Pancreas (tissue), 10 donors: ENCODE measurements around the gene MYO1C. TPM values are rescaled to one million over a fixed set of nuclear protein-coding genes. Genes with fewer than 3 reads are reported as not detected.

Source experiments
- ATAC-seq, 4 donors: fragments of 200-7000 bp; cut with Tn5 transposase; one replicate each; pipeline versions ENCODE4 v1.8.0 to v1.9.1; 2020; ENCODE audit warnings: mild to moderate bottlenecking in 4 of 4, moderate library complexity in 4 of 4
- DNase-seq, 6 donors: peaks; one replicate each; pipeline ENCODE4 v3.0.0-alpha.2; 2020
- FAIRE-seq: peaks from 2 replicates; lab custom pipeline; 2012; peaks lifted over from hg19 to GRCh38; lab: Jason Lieb, UNC
- H3K27ac ChIP-seq, 4 donors: fragments of 200-600 bp; sonication (generic); 1 replicate in 3 of 4; 2 replicates in 1 of 4; pipeline versions ENCODE4 v1.5.0 to v1.8.0; 2020
- H3K27me3 ChIP-seq, 4 donors: fragments of 200-600 bp; one replicate each; pipeline ENCODE4 v1.8.0; 2021
- H3K36me3 ChIP-seq, 3 donors: fragments of 200-600 bp; sonication (generic) in 1 of 3; one replicate each; pipeline versions ENCODE4 v1.5.0 to v1.8.0; 2020 to 2021
- H3K4me1 ChIP-seq, 3 donors: fragments of 200-600 bp; one replicate each; pipeline ENCODE4 v1.8.0; 2021
- H3K4me3 ChIP-seq, 4 donors: fragments of 200-600 bp; sonication (generic) in 2 of 4; one replicate each; pipeline versions ENCODE4 v1.5.0 to v1.8.0; 2020 to 2021
- H3K9me3 ChIP-seq, 4 donors: fragments of 200-600 bp; one replicate each; pipeline ENCODE4 v1.8.0; 2021
- CTCF ChIP-seq, 4 donors: fragments of 200-600 bp; sonication (generic) in 3 of 4; IDR thresholded peaks; one replicate each; pipeline versions ENCODE4 v1.5.0 to v1.8.0; 2021; ENCODE audit warnings: antibody characterized with exemption in 4 of 4
- WGBS, 2 donors: extraction: QIAGEN DNeasy Blood & Tissue Kit; methylation state at CpG; one replicate each; pipeline ENCODE4 v1.1.7; 2013; 5-methylcytosine and 5-hydroxymethylcytosine counted together
- intact Hi-C, 3 donors: fragments of 100-400 bp; cut with DNase I; formaldehyde crosslinking; loops; one replicate each; pipeline versions ENCODE4 v1.11.1 to v1.14.2; 2022
- polyA plus RNA-seq, 2 donors: library from polyadenylated mRNA; stranded (reverse); fragments of 200-250 nt; gene quantifications; one replicate each; pipeline ENCODE4 v1.2.3, GENCODE V29; 2013
- total RNA-seq, 6 donors: library from RNA; stranded (reverse); fragmentation: NEBNext Ultra II Directional in 4 of 6; extraction: Animal tissue kit (Norgen Biotek cat#: 25700) in 4 of 6; gene quantifications; one replicate each; pipeline versions ENCODE4 v1.2.1 to v1.2.4, GENCODE V29; 2021 to 2023
- donor health status: healthy with polysubstance abuse.
- donor health status: DM: no; HTN: no; CAD: no; lungs with moderate emphysema.
- donor health status: DM: no; HTN: no; CAD: no.
- donor health status: control.
- donor health status: control.
- donor health status: Bipolar disorder and iron deficiency.
- donor health status: DM: yes; HTN: yes; CAD: no.
- donor health status: DM: no; HTN: no; CAD: no.
- donor health status: DM: no; HTN: no; CAD: no.
- donor health status: DM: yes; HTN: yes; CAD: no.

MYO1C gene
- total and polyA plus RNA-seq, 8 donors: 57.2 to 138 (median 99.3) TPM

GRCh38 chr17:1473841-1474240 lies 18.6 kb downstream of the MYO1C start:
- peaks cover 0 to 70% (median 8%) of the 10 kb centered on the region in 3 donors for H3K36me3 ChIP-seq

DNA sequence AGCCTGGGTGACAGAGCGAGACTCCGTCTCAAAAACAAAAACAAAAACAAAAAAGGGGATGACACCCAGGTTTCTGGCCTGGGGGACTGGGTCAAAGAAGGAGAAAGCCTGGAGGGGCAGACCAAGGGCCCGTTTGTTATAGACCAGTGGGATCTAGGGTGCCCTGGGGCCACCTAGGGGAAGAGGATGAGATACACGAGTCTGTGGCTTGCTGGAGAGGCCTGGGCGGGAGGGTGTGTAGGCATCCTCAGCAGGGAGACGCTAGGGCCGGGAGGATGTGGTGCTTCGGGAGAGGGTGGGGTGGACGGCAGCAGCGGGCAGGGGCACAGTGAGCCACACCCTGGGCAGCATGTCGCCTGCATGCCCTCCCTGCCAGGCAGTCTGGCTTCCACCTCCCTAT lies 19.3 kb downstream of the MYO1C start:
- intact Hi-C loops: no loop called here
- TF ChIP-seq CTCF (IDR thresholded peaks at IDR 0.05): no peak
- no peak for ATAC-seq
- no peak for FAIRE-seq
- WGBS, 2 donors: 80 to 85% methylated on average over 11 of the region's 11 CpGs
- Histone ChIP-seq H3K36me3 (peaks cover 0 to 68% (median 11%) of the 10 kb centered on the region in 3 donors), H3K27me3 (no peaks in the 10 kb centered on the region), H3K4me1 (no peaks in the 10 kb centered on the region), H3K9me3 (no peaks in the 10 kb centered on the region), H3K27ac (no peak overlapping the region), H3K4me3 (no peak overlapping the region)
- DNase-seq: no peak

More at GRCh38 chr17:1473841-1474240, 18.6 kb downstream of the MYO1C start:
- 88 to 92% methylated on average over 10 of the region's 10 CpGs for WGBS, 2 donors
- DNase-seq (no peak), FAIRE-seq (no peak), ATAC-seq (no peak)
- no peaks in the 10 kb centered on the region for H3K27me3 ChIP-seq
- H3K9me3 ChIP-seq: no peaks in the 10 kb centered on the region
- no peak overlapping the region for H3K27ac ChIP-seq
- TF ChIP-seq CTCF (IDR thresholded peaks at IDR 0.05): no peak
- intact Hi-C loops: no loop called here
- no peak overlapping the region for H3K4me3 ChIP-seq
- no peaks in the 10 kb centered on the region for H3K4me1 ChIP-seq

DNA sequence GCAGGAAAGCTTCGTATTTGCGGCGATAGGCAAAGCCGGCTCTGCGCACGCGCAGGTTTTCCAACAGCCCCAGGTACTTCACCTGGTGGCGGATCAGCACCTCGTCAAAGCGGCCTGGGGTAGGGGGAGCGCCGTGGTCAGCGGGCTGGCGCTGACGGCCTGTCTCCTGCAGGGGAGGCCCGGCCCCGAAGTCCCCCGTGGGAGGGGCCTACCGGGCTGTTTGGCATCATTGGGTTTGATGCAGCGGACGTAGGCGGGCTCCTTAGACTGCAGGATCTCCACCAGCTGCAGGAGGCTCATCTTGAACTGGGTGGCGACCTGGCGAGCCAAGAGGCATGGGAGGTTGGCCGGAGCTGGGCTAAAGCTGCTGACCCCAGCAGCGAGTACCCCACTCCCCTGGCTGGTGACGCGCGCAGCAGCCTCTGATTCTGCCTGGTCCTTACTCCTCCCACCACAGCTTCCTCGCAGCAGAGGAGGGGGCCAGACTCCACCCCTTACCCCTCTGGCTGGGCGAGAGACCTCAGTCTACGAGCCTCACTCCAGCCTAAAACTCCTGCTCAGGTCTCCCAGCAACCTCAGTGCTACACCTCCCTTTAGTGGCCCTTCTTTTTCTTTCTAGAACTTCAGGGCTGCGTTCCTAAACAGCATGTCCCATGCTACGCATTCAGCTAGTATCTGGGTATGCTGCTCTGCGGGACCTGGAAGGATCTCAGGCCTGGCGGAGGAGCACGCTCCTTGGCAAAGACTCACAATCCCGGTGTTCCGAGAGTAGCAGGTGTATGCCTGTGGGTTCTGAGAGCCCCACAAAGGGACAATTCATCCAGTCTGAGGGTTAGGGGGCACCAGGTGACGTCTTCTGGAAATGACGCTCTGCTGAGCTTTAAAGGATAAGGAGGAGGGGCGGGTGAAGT lies 20.3 kb downstream of the MYO1C start:
- DNase-seq (no peak), ATAC-seq (no peak), FAIRE-seq (no peak)
- H3K36me3 ChIP-seq: peaks cover 0 to 65% (median 8%) of the 10 kb centered on the region in 3 donors
- no peak for TF ChIP-seq CTCF (IDR thresholded peaks at IDR 0.05)
- WGBS, 2 donors: 90 to 96% methylated on average over 39 to 42 of the region's 42 CpGs
- intact Hi-C loops: no loop called here
- no peak overlapping the region for H3K4me3 ChIP-seq
- no peaks in the 10 kb centered on the region for H3K27me3 ChIP-seq
- H3K9me3 ChIP-seq: no peaks in the 10 kb centered on the region
- H3K4me1 ChIP-seq: no peaks in the 10 kb centered on the region
- no peak overlapping the region for H3K27ac ChIP-seq

DNA sequence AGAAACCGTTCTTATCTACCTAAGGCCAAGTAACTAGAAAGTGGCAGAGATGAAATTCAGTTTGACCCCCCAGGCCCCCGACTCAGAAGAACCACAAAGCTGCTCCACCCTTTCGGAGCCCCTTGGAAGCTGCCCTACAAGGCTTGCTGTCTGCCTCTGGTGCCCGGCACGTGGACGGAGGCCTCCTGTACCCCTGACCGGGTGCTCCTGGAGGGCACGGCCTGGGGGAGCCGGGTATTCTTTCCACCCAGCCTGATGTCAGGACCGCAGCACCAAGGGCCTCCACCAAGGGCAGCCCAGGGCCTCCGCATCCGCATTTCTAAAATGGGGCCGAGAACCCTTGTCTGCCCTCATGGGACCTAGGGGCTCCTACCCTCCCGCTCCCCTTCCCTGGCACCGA lies 21.0 kb downstream of the MYO1C start:
- WGBS, 2 donors: 94 to 96% methylated on average over 15 of the region's 15 CpGs
- DNase-seq (no peak), ATAC-seq (no peak), FAIRE-seq (no peak)
- H3K4me1 ChIP-seq: no peaks in the 10 kb centered on the region
- H3K9me3 ChIP-seq: no peaks in the 10 kb centered on the region
- no peaks in the 10 kb centered on the region for H3K27me3 ChIP-seq
- TF ChIP-seq CTCF (IDR thresholded peaks at IDR 0.05): no peak
- H3K36me3 ChIP-seq: peaks cover 0 to 66% (median 8%) of the 10 kb centered on the region in 3 donors
- no peak overlapping the region for H3K27ac ChIP-seq
- intact Hi-C loops: no loop called here
- no peak overlapping the region for H3K4me3 ChIP-seq
